Immature natural killer cell (primary cell): Measurements from ENCODE around the gene GSC2. TPM values are rescaled to one million over a fixed set of nuclear protein-coding genes. Genes with fewer than 3 reads are reported as not detected.
"Not testable (repeated sequence)": the region's sequence is repeated elsewhere in the genome, so short reads cannot be mapped to it uniquely, and the experiment has no call there.

ENCODE experiments used
- DNase-seq, 3 donors: peaks; one replicate each; pipeline ENCODE4 v3.0.0; 2022; ENCODE audit warnings: mixed read lengths in 1 of 3
- H3K27ac Mint-ChIP-seq, 6 donors: one replicate each; pipeline ENCODE4 v1.8.0; 2020; ENCODE audit warnings: mixed read lengths in 6 of 6, mild to moderate bottlenecking in 5 of 6, inconsistent platforms in 4 of 6, moderate library complexity in 3 of 6
- H3K27me3 Mint-ChIP-seq, 3 donors: one replicate each; pipeline ENCODE4 v1.8.0; 2020 to 2021; ENCODE audit warnings: low read depth in 3 of 3, mild to moderate bottlenecking in 3 of 3, mixed read lengths in 3 of 3, moderate library complexity in 3 of 3, inconsistent platforms in 1 of 3
- H3K36me3 Mint-ChIP-seq, 3 donors: one replicate each; pipeline ENCODE4 v1.8.0; 2020; ENCODE audit warnings: mixed read lengths in 3 of 3, inconsistent platforms in 2 of 3, mild to moderate bottlenecking in 2 of 3
- H3K4me1 Mint-ChIP-seq, 2 donors: one replicate each; pipeline ENCODE4 v1.8.0; 2020; ENCODE audit warnings: inconsistent platforms in 2 of 2, mild to moderate bottlenecking in 2 of 2, mixed read lengths in 2 of 2, moderate library complexity in 1 of 2
- H3K4me3 Mint-ChIP-seq, 5 donors: one replicate each; pipeline ENCODE4 v1.8.0; 2020; ENCODE audit warnings: mild to moderate bottlenecking in 5 of 5, mixed read lengths in 5 of 5, inconsistent platforms in 3 of 5, moderate library complexity in 3 of 5
- H3K9me3 Mint-ChIP-seq, 6 donors: one replicate each; pipeline ENCODE4 v1.8.0; 2020; ENCODE audit warnings: mild to moderate bottlenecking in 6 of 6, mixed read lengths in 6 of 6, inconsistent platforms in 4 of 6, moderate library complexity in 3 of 6
- polyA plus RNA-seq, 3 donors: library from polyadenylated mRNA; unstranded; fragments of 300-500 nt; fragmentation: Illumina TruSeq; gene quantifications; one replicate each; pipeline ENCODE4 v1.2.3, GENCODE V29; 2021

GSC2 gene
- polyA plus RNA-seq, 3 donors from 2014 or later, result not detected

- H3K27me3 Mint-ChIP-seq, result peaks cover 8 to 20% (median 11%) of the 10 kb centered on the region in 3 donors
- H3K4me3 Mint-ChIP-seq, result no peak overlapping the region
- H3K27ac Mint-ChIP-seq, result no peak overlapping the region
- no peak for DNase-seq
- peaks cover 32 to 38% of the 10 kb centered on the region in 2 donors for H3K4me1 Mint-ChIP-seq
- H3K9me3 Mint-ChIP-seq, result no peaks in the 10 kb centered on the region
- no peaks in the 10 kb centered on the region for H3K36me3 Mint-ChIP-seq
These were observed 25.0 kb upstream of the GSC2 start for GRCh38 chr22:19175026-19175601.

- H3K36me3 Mint-ChIP-seq, result no peaks in the 10 kb centered on the region
- H3K27me3 Mint-ChIP-seq, result peaks cover 8 to 19% (median 11%) of the 10 kb centered on the region in 3 donors
- H3K27ac Mint-ChIP-seq, result no peak overlapping the region
- H3K4me1 Mint-ChIP-seq, result peaks cover 29 to 36% of the 10 kb centered on the region in 2 donors
- peak overlapping the region in 1 of 5 donors; percentile 10 for H3K4me3 Mint-ChIP-seq
- no peak for DNase-seq
- no peaks in the 10 kb centered on the region for H3K9me3 Mint-ChIP-seq
These were observed 24.3 kb upstream of the GSC2 start for GRCh38 chr22:19174106-19175025.

GRCh38 chr22:19173047-19174035 lies 23.2 kb upstream of the GSC2 start:
- peaks cover 26 to 33% of the 10 kb centered on the region in 2 donors for H3K4me1 Mint-ChIP-seq

GRCh38 chr22:19172213-19173046 lies 22.3 kb upstream of the GSC2 start:
- DNase-seq, result no peak
- Mint-ChIP-seq H3K27me3 (peaks cover 13 to 26% (median 22%) of the 10 kb centered on the region in 3 donors), H3K4me3 (peak overlapping the region; percentile 89 to 94 (median 93)), H3K4me1 (peaks cover 26 to 33% of the 10 kb centered on the region in 2 donors), H3K36me3 (no peaks in the 10 kb centered on the region), H3K27ac (peak overlapping the region; percentile 31 to 93 (median 86)), H3K9me3 (no peaks in the 10 kb centered on the region)

More at GRCh38 chr22:19173047-19174035, 23.2 kb upstream of the GSC2 start:
- Mint-ChIP-seq H3K36me3 (no peaks in the 10 kb centered on the region), H3K4me3 (peak overlapping the region; percentile 55 to 94 (median 90)), H3K9me3 (no peaks in the 10 kb centered on the region), H3K27ac (peak overlapping the region; percentile 50 to 93 (median 78)), H3K27me3 (peaks cover 13 to 21% (median 16%) of the 10 kb centered on the region in 3 donors)
- no peak for DNase-seq

- peaks cover 13 to 30% (median 22%) of the 10 kb centered on the region in 3 donors for H3K27me3 Mint-ChIP-seq
- H3K27ac Mint-ChIP-seq, result peak overlapping the region in 1 of 6 donors; percentile 81
- H3K36me3 Mint-ChIP-seq, result no peaks in the 10 kb centered on the region
- no peaks in the 10 kb centered on the region for H3K9me3 Mint-ChIP-seq
- no peak for DNase-seq
- H3K4me3 Mint-ChIP-seq, result peak overlapping the region in 4 of 5 donors; percentile 89 to 93 (median 92)
- peaks cover 26 to 30% of the 10 kb centered on the region in 2 donors for H3K4me1 Mint-ChIP-seq
These were observed 19.8 kb upstream of the GSC2 start for GRCh38 chr22:19169947-19170318.

GRCh38 chr22:19169002-19169946 lies 19.2 kb upstream of the GSC2 start:
- Mint-ChIP-seq H3K9me3 (no peaks in the 10 kb centered on the region), H3K27me3 (peaks cover 13 to 30% (median 18%) of the 10 kb centered on the region in 3 donors), H3K4me3 (peak overlapping the region in 4 of 5 donors; percentile 14 to 90 (median 34)), H3K27ac (peak overlapping the region in 2 of 6 donors; percentile 40 to 76), H3K36me3 (no peaks in the 10 kb centered on the region), H3K4me1 (peaks cover 26 to 30% of the 10 kb centered on the region in 2 donors)
- DNase-seq, result no peak

GRCh38 chr22:19168088-19168890 lies 18.2 kb upstream of the GSC2 start:
- Mint-ChIP-seq H3K4me3 (peak overlapping the region in 3 of 5 donors; percentile 6 to 54 (median 12)), H3K27ac (no peak overlapping the region), H3K4me1 (peaks cover 24 to 26% of the 10 kb centered on the region in 2 donors), H3K27me3 (peaks cover 13 to 30% (median 18%) of the 10 kb centered on the region in 3 donors), H3K9me3 (no peaks in the 10 kb centered on the region), H3K36me3 (no peaks in the 10 kb centered on the region)
- DNase-seq, result no peak

- H3K9me3 Mint-ChIP-seq, result no peaks in the 10 kb centered on the region
- H3K27me3 Mint-ChIP-seq, result peaks cover 11 to 26% (median 16%) of the 10 kb centered on the region in 3 donors
- H3K4me1 Mint-ChIP-seq, result peaks cover 14 to 16% of the 10 kb centered on the region in 2 donors
- H3K36me3 Mint-ChIP-seq, result no peaks in the 10 kb centered on the region
- no peak overlapping the region for H3K4me3 Mint-ChIP-seq
- H3K27ac Mint-ChIP-seq, result no peak overlapping the region
- DNase-seq, result no peak
These were observed 17.2 kb upstream of the GSC2 start for GRCh38 chr22:19167106-19167869.

GRCh38 chr22:19166421-19166820 lies 16.3 kb upstream of the GSC2 start:
- Mint-ChIP-seq H3K4me1 (peaks cover 10 to 11% of the 10 kb centered on the region in 2 donors), H3K9me3 (no peaks in the 10 kb centered on the region), H3K36me3 (no peaks in the 10 kb centered on the region), H3K27me3 (peaks cover 10 to 23% (median 13%) of the 10 kb centered on the region in 3 donors), H3K4me3 (no peak overlapping the region), H3K27ac (no peak overlapping the region)
- no peak for DNase-seq

GRCh38 chr22:19164425-19164824 lies 14.3 kb upstream of the GSC2 start:
- Mint-ChIP-seq H3K4me3 (no peak overlapping the region), H3K9me3 (no peaks in the 10 kb centered on the region), H3K4me1 (no peaks in the 10 kb centered on the region), H3K27ac (no peak overlapping the region), H3K36me3 (no peaks in the 10 kb centered on the region), H3K27me3 (peaks cover 4 to 15% (median 11%) of the 10 kb centered on the region in 3 donors)
- no peak for DNase-seq

- H3K27me3 Mint-ChIP-seq, H3K36me3 Mint-ChIP-seq, H3K9me3 Mint-ChIP-seq, H3K4me3 Mint-ChIP-seq, DNase-seq, H3K4me1 Mint-ChIP-seq, H3K27ac Mint-ChIP-seq: not testable (repeated sequence)
These were observed 8.6 kb upstream of the GSC2 start for GRCh38 chr22:19158649-19159048.
